DMS79 treated with DMSO at 0.1 percent for 48 hours (cell line): ENCODE results near the gene GALNT18.
A peak's percentile ranks its signal among the peaks of the same experiment; 100 is the strongest.
"Not testable (repeated sequence)": the region's sequence is repeated elsewhere in the genome, so short reads cannot be mapped to it uniquely, and the experiment has no call there.

ENCODE experiments used
- DNase-seq: peaks from one replicate; lab custom pipeline; 2025; lab: John Stamatoyannopoulos, UW

The GALNT18 gene

GRCh38 chr11:11384829-11385228 is 237.0 kb downstream of the GALNT18 start:
- no peak for DNase-seq

- DNase-seq = no peak
Observed at GRCh38 chr11:11383995-11384394, 237.8 kb downstream of the GALNT18 start.

- peak; percentile 98 for DNase-seq
Observed at GRCh38 chr11:11382858-11383532, 238.8 kb downstream of the GALNT18 start.

GRCh38 chr11:11381471-11382105 is 240.2 kb downstream of the GALNT18 start:
- DNase-seq = no peak

GRCh38 chr11:11380883-11381282 is 240.9 kb downstream of the GALNT18 start:
- no peak for DNase-seq

GRCh38 chr11:11380340-11380739 is 241.5 kb downstream of the GALNT18 start:
- no peak for DNase-seq

GRCh38 chr11:11379661-11380060 is 242.1 kb downstream of the GALNT18 start:
- no peak for DNase-seq

GRCh38 chr11:11378184-11378940 is 243.4 kb downstream of the GALNT18 start:
- DNase-seq = no peak

- DNase-seq = no peak
Observed at GRCh38 chr11:11374358-11375148, 247.3 kb downstream of the GALNT18 start.

GRCh38 chr11:11373934-11374333 is 247.9 kb downstream of the GALNT18 start:
- DNase-seq = no peak

- no peak for DNase-seq
Observed at GRCh38 chr11:11372461-11372860, 249.3 kb downstream of the GALNT18 start.

- no peak for DNase-seq
Observed at GRCh38 chr11:11370962-11371303, 250.9 kb downstream of the GALNT18 start.

GRCh38 chr11:11370255-11370961 is 251.4 kb downstream of the GALNT18 start:
- DNase-seq = no peak

- no peak for DNase-seq
Observed at GRCh38 chr11:11366793-11367192, 255.0 kb downstream of the GALNT18 start.

GRCh38 chr11:11363674-11364073 is 258.1 kb downstream of the GALNT18 start:
- DNase-seq = no peak

- no peak for DNase-seq
Observed at GRCh38 chr11:11359611-11360010, 262.2 kb downstream of the GALNT18 start.

- DNase-seq = no peak
Observed at GRCh38 chr11:11356842-11357241, 265.0 kb downstream of the GALNT18 start.

GRCh38 chr11:11352878-11353277 is 268.9 kb downstream of the GALNT18 start, which contains the start of gene CSNK2A3:
TSS of gene CSNK2A3 (minus strand) at chr11:11353250. CDS start at chr11:11353119, 131 bp downstream.
- DNase-seq = not testable (repeated sequence)

- DNase-seq = not testable (repeated sequence)
Observed at GRCh38 chr11:11351851-11352250, 270.0 kb downstream of the GALNT18 start.

- no peak for DNase-seq
Observed at GRCh38 chr11:11351042-11351586, 270.7 kb downstream of the GALNT18 start.

- DNase-seq = no peak
Observed at GRCh38 chr11:11349870-11350337, 271.9 kb downstream of the GALNT18 start.
